ENCODE measurements around the gene CDRT15L2. TPM values are rescaled to one million over a fixed set of nuclear protein-coding genes. Genes with fewer than 3 reads are reported as not detected.

CDRT15L2 gene
- total RNA-seq (2022; extraction: Qiagen RNA extraction; ENCODE audit: low read depth) = not detected in 5 replicates

GRCh38 chr17:20579424-20579823 is at the start of gene CDRT15L2:
Gene CDRT15L2 (plus strand): TSS chr17:20579724. CDS start chr17:20579744, 20 bp downstream.

Other genes with a start within 250 kb of the CDRT15L2 start
- not detected in 5 replicates for gene LGALS9B, start 112.2 kb upstream of the CDRT15L2 start, total RNA-seq (2022; extraction: Qiagen RNA extraction; ENCODE audit: low read depth)

Data from A549 treated with GW870086 at 1 μM for 4 hours (cell line).